Skeletal muscle satellite cell (primary cell): Measurements from ENCODE around the gene GPR183.

ENCODE experiments used
- H3K27me3 ChIP-seq: 2 replicates; pipeline ENCODE4 v1.7.0; 2013; ENCODE audit warnings: low read length; ENCODE audit not compliant: control insufficient read depth, insufficient read depth
- H3K36me3 ChIP-seq: 2 replicates; pipeline ENCODE4 v1.7.0; 2013; ENCODE audit warnings: mild to moderate bottlenecking, control low read depth, low read length; ENCODE audit not compliant: insufficient read depth
- H3K4me1 ChIP-seq: 2 replicates; pipeline ENCODE4 v1.7.0; 2013; ENCODE audit warnings: low read length; ENCODE audit not compliant: control insufficient read depth, insufficient read depth
- H3K4me2 ChIP-seq: 2 replicates; pipeline ENCODE4 v1.7.0; 2013; ENCODE audit warnings: mild to moderate bottlenecking, low read length
- H3K4me3 ChIP-seq: 2 replicates; pipeline ENCODE4 v1.7.0; 2013; ENCODE audit warnings: low read length
- H3K9ac ChIP-seq: 2 replicates; pipeline ENCODE4 v1.7.0; 2013; ENCODE audit warnings: mild to moderate bottlenecking, low read depth, low read length, moderate library complexity
- H3K9me3 ChIP-seq: replicated peaks from 2 replicates; pipeline ENCODE4 v1.7.0; 2013; ENCODE audit warnings: mild to moderate bottlenecking, control low read depth, low read length

GPR183 gene

DNA sequence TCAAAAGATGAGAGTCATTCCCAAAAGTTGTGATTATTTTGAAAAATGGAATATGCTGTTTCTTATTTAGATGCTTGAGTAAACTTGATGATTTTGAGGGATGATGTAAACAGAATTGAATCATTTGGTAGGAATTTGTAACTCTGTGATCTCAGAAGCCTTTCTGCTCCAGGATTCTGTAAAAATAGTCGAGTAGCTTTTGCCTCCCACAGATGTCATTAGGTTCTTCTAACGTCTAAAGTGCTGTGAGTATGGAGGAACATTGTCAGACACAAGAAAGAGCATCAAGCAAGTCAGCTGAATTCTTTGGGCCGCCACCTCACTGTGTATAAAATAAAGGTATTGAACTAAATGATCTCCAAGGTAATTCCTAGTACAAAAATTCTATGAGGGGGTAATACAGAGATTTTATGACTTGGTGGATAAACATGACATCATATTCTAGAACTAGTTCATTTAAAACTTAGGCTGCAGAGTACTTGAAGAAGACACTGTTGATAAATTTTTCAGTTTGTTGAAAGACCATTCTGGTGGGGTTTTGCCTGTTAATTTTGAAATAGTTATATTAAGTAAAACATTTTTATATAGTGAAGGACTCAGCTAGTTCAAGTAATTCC is 1.4 kb upstream of the GPR183 start:
- peak overlapping the region; percentile 60 for H3K9ac ChIP-seq
- H3K4me2 ChIP-seq: peak overlapping the region; percentile 62

DNA sequence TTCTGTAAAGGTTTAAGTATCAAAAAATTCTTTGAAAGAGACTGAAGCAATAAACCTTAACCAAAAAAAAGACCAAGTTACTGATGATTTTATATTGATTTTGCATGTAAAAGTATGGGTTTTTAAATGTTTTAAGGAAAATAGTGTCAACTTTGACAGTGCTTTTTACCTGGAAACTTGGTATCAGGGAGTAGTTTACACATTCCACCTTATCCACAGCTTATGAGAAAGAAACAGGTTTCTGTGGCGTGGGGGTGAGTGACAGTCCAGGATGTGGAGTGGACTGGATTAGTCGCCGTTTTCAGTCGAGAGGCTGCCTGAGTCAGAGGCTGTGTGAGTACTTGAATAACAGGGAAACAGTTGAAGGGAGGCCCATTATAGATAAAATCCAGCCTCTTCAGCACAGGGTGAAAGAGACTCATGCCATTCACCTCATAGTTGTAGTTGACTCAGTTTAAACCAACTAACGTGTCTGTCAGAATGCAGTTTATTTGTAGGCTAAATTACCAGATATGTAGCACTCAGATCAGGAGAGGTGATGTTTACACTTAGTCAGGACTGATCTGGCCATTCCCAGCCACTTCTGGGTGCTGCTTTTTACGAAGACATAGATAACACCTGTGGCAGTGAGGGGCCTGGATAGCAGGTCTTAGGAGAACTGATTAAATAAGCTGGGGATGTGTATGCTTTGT is 595 bp upstream of the GPR183 start:
- Histone ChIP-seq H3K9ac (peak overlapping the region; percentile 60), H3K4me2 (peak overlapping the region; percentile 62), H3K9me3 (no peaks in the 10 kb centered on the region), H3K27me3 (no peaks in the 10 kb centered on the region), H3K4me3 (no peak overlapping the region), H3K36me3 (no peaks in the 10 kb centered on the region), H3K4me1 (peaks cover 57% of the 10 kb centered on the region)

More for the DNA sequence above, 1.4 kb upstream of the GPR183 start:
- no peaks in the 10 kb centered on the region for H3K27me3 ChIP-seq
- no peak overlapping the region for H3K4me3 ChIP-seq
- no peaks in the 10 kb centered on the region for H3K36me3 ChIP-seq
- no peaks in the 10 kb centered on the region for H3K9me3 ChIP-seq
- peaks cover 62% of the 10 kb centered on the region for H3K4me1 ChIP-seq

GRCh38 chr13:99305566-99305965 is 1.6 kb downstream of the GPR183 start:
- H3K4me3 ChIP-seq: no peak overlapping the region
- no peaks in the 10 kb centered on the region for H3K27me3 ChIP-seq
- no peak overlapping the region for H3K9ac ChIP-seq
- no peaks in the 10 kb centered on the region for H3K9me3 ChIP-seq
- H3K4me1 ChIP-seq: peaks cover 35% of the 10 kb centered on the region
- H3K4me2 ChIP-seq: no peak overlapping the region
- no peaks in the 10 kb centered on the region for H3K36me3 ChIP-seq

DNA sequence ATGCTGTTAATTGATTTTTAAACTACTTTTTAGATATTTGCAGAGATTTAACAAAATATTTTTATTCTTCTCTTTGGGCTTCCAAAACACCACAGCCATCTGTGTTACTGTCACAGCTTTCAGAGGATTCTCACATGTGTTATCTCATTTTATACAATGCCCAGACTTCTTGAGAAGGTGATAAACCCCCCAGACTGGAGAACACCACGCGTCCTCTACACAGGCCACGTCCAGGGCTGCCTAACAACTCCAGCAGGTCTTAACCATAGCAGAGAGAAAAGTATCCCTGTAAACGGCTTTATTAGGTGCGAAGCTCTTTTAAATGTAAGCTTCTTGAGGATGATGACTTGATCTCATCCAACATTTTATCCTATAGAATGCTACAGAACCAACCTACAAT is 2.0 kb downstream of the GPR183 start:
- Histone ChIP-seq H3K9ac (no peak overlapping the region), H3K4me3 (no peak overlapping the region), H3K9me3 (no peaks in the 10 kb centered on the region), H3K4me2 (no peak overlapping the region), H3K27me3 (no peaks in the 10 kb centered on the region), H3K4me1 (peaks cover 33% of the 10 kb centered on the region), H3K36me3 (no peaks in the 10 kb centered on the region)

GRCh38 chr13:99304541-99304940 is 2.7 kb downstream of the GPR183 start:
- no peak overlapping the region for H3K4me3 ChIP-seq
- no peak overlapping the region for H3K9ac ChIP-seq
- no peak overlapping the region for H3K4me2 ChIP-seq
- H3K27me3 ChIP-seq: no peaks in the 10 kb centered on the region
- no peaks in the 10 kb centered on the region for H3K36me3 ChIP-seq
- no peaks in the 10 kb centered on the region for H3K9me3 ChIP-seq
- H3K4me1 ChIP-seq: peaks cover 27% of the 10 kb centered on the region

- H3K27me3 ChIP-seq: no peaks in the 10 kb centered on the region
Observed at GRCh38 chr13:99303863-99304521, 3.2 kb downstream of the GPR183 start.

GRCh38 chr13:99302637-99303505 is 4.3 kb downstream of the GPR183 start:
- no peak overlapping the region for H3K9ac ChIP-seq
- peaks cover 11% of the 10 kb centered on the region for H3K4me1 ChIP-seq
- H3K27me3 ChIP-seq: no peaks in the 10 kb centered on the region
- no peaks in the 10 kb centered on the region for H3K9me3 ChIP-seq
- no peaks in the 10 kb centered on the region for H3K36me3 ChIP-seq
- no peak overlapping the region for H3K4me3 ChIP-seq
- H3K4me2 ChIP-seq: no peak overlapping the region

More at GRCh38 chr13:99303863-99304521, 3.2 kb downstream of the GPR183 start:
- peaks cover 22% of the 10 kb centered on the region for H3K4me1 ChIP-seq
- H3K36me3 ChIP-seq: no peaks in the 10 kb centered on the region
- H3K4me2 ChIP-seq: no peak overlapping the region
- no peak overlapping the region for H3K9ac ChIP-seq
- no peaks in the 10 kb centered on the region for H3K9me3 ChIP-seq
- no peak overlapping the region for H3K4me3 ChIP-seq

DNA sequence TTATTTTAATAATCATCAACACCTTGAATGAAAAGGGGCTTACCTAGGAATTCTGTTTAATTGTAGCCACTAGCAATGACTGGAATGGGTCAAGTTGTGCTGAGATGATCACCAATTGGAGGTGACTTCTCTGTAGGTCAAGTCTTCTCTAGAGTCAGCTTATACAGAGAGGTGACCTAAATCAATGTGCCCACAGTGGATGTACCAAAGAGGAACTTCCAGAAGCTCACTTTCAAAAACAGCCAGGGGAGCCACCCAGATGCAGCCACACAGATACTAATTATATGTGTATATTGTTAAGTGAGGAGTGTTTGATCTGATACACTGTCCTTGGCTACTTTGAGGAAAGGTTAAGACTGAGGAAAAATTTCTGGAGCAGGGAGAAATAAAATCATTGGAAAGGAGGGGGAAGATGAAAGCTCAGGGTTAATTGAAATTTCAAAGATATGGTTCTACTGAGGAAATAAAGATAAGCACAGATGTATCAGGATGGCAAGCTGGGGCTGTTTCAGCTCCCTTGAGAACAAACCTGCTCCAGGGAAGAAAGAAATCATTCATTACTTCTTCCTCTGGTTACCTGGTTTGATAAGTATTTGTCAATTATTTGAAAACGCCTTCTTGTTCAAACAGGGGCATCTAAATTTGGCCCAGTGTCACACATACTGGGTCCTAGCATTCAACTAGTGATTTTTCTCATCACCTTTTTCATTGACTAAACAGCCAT is 5.1 kb downstream of the GPR183 start:
- Histone ChIP-seq H3K27me3 (no peaks in the 10 kb centered on the region), H3K4me1 (peaks cover 6% of the 10 kb centered on the region), H3K36me3 (no peaks in the 10 kb centered on the region), H3K9me3 (no peaks in the 10 kb centered on the region), H3K4me3 (no peak overlapping the region), H3K9ac (no peak overlapping the region), H3K4me2 (no peak overlapping the region)

DNA sequence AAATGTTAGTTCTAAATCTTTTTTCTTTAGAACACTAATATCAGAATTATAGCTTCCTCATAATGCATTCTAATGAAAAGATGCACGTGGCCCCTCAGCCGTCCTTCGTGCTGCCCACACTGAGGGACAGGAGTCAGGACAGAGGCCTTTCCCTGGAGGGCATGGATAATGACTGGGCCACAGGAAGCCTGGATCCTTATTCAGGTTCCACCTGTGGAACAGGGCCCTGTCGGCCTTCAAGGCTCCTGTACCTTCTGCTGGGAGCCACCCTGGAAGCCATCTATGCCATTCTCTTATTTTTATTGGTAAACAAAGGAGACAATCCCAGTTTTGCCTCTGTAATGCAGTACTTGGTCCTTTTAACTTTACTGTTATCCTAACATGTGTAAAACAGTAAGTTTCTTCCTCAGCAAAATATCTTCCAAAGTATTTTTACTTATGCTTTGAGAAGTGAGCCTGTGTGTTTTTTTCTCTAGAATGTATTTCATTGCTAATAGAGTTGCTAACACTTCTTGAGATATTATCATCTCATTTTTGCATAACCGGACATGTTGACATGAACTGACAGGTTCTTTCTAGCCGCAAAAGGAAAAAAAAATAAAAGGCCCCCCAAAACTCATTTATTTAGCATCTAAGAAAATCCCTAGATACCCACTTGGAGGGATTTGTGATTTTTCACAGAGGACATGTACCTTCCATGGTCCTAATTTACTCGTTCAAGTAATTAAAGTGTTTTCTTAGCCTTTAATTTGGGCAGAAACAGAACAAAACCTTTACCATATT is 6.0 kb downstream of the GPR183 start:
- H3K4me1 ChIP-seq: peaks cover 9% of the 10 kb centered on the region
- H3K9ac ChIP-seq: no peak overlapping the region
- H3K36me3 ChIP-seq: no peaks in the 10 kb centered on the region

DNA sequence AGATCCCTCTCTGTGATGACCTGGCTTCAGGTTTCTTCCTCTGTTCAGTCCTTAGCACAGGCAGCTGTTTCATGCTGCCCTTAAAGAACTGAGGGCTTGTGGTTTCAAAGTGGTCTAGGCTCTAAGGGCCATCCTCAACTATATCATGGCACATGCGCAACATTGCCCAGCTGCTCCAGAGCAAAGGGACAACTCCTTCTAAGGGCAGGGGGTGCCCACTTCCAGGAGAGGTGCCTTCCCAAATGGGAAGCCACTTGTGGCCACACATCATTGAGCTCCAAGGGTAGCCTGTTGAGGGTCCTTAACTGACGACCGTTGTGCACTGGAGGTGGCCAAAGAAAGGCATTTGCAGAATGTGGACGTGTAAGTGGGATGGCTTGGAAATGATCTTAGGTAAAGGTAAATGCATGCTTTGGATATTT is 7.3 kb downstream of the GPR183 start:
- Histone ChIP-seq H3K9ac (no peak overlapping the region), H3K36me3 (peaks cover 3% of the 10 kb centered on the region), H3K9me3 (no peaks in the 10 kb centered on the region), H3K4me3 (no peak overlapping the region), H3K4me2 (no peak overlapping the region), H3K27me3 (no peaks in the 10 kb centered on the region), H3K4me1 (peaks cover 10% of the 10 kb centered on the region)

More for the DNA sequence above, 6.0 kb downstream of the GPR183 start:
- no peak overlapping the region for H3K4me3 ChIP-seq
- H3K4me2 ChIP-seq: no peak overlapping the region
- H3K27me3 ChIP-seq: no peaks in the 10 kb centered on the region
- no peaks in the 10 kb centered on the region for H3K9me3 ChIP-seq
